Prostate gland (tissue), 2 donors: ENCODE results near the gene TAS2R60. TPM values are rescaled to one million over a fixed set of nuclear protein-coding genes. Genes with fewer than 3 reads are reported as not detected.

Experiments
- DNase-seq: peaks from one replicate; pipeline ENCODE4 v3.0.0-alpha.2; 2019; ENCODE audit warnings: low spot score
- H3K27ac ChIP-seq, 2 donors: fragments of 200-600 bp; sonication (generic); 2 replicates each; pipeline ENCODE4 v1.5.1; 2017 to 2019
- H3K27me3 ChIP-seq: fragments of 200-600 bp; sonication (generic); replicated peaks from 2 replicates; pipeline ENCODE4 v1.5.1; 2019; ENCODE audit not compliant: insufficient read depth
- H3K36me3 ChIP-seq, 2 donors: fragments of 200-600 bp; sonication (generic); 1 replicate in 1 of 2; 2 replicates in 1 of 2; pipeline versions ENCODE4 v1.5.1 to v1.8.1; 2017 to 2019
- H3K4me1 ChIP-seq: fragments of 200-600 bp; sonication (generic); replicated peaks from 2 replicates; pipeline ENCODE4 v1.5.1; 2019
- H3K4me3 ChIP-seq, 2 donors: fragments of 200-600 bp; sonication (generic); 2 replicates each; pipeline ENCODE4 v1.5.1; 2017 to 2019
- H3K9me3 ChIP-seq: fragments of 200-600 bp; sonication (generic); 2 replicates; pipeline ENCODE4 v1.5.1; 2017
- CTCF ChIP-seq, 4 experiments: fragments of 200-600 bp in 2 of 4; fragments of 450-650 bp in 2 of 4; sonication (generic) in 2 of 4; IDR thresholded peaks; 1 replicate in 3 of 4; 2 replicates in 1 of 4; pipeline ENCODE4 v1.5.1; 2016 to 2019; ENCODE audit warnings: antibody characterized with exemption in 4 of 4, mild to moderate bottlenecking in 2 of 4, moderate library complexity in 2 of 4
- POLR2A ChIP-seq: fragments of 450-650 bp; IDR thresholded peaks from one replicate; pipeline ENCODE4 v1.6.1; 2016; ENCODE audit warnings: antibody characterized with exemption, mild to moderate bottlenecking
- POLR2AphosphoS5 ChIP-seq: sonication (generic); formaldehyde crosslinking; IDR thresholded peaks from one replicate; pipeline ENCODE4 v1.6.1; 2017; ENCODE audit warnings: antibody characterized with exemption
- WGBS: methylation state at CpG from one replicate; pipeline ENCODE4 v1.1.5; 2018; 5-methylcytosine and 5-hydroxymethylcytosine counted together
- intact Hi-C: fragments of 100-400 bp; cut with DNase I; formaldehyde crosslinking; loops from one replicate; pipeline ENCODE4 v1.14.2; 2022
- total RNA-seq, 2 donors: library from RNA; depleted of rRNA; stranded (reverse); fragments of >200 nt; gene quantifications; one replicate each; pipeline ENCODE4 v1.1.0, GENCODE V29; 2016

Gene TAS2R60
- total RNA-seq, 2 donors from 2014 or later = not detected

DNA sequence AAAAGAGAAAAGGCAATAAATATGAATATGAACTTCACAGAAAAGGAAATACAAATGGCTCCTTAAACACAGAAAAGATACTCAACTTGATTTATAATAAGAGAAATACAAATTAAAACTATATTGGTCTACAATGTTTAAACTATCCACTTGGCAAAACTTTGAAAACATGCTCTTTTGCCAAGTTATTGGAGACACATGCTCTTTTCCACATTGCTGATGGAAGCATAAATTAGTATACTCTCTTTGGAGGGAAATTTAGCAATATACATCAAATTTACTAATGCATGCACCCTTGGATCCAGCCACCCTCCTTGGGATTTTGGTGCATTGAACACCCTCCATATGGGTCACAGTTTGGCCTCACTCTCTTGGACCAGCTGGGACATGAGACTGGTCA is 7.9 kb downstream of the TAS2R60 start:
- H3K9me3 ChIP-seq = no peaks in the 10 kb centered on the region
- no peaks in the 10 kb centered on the region for H3K36me3 ChIP-seq
- TF ChIP-seq POLR2AphosphoS5 = no peak
- no peak for DNase-seq
- no peak overlapping the region for H3K27ac ChIP-seq
- no peaks in the 10 kb centered on the region for H3K27me3 ChIP-seq
- no peaks in the 10 kb centered on the region for H3K4me1 ChIP-seq
- intact Hi-C loops = no loop called here
- H3K4me3 ChIP-seq = no peak overlapping the region

DNA sequence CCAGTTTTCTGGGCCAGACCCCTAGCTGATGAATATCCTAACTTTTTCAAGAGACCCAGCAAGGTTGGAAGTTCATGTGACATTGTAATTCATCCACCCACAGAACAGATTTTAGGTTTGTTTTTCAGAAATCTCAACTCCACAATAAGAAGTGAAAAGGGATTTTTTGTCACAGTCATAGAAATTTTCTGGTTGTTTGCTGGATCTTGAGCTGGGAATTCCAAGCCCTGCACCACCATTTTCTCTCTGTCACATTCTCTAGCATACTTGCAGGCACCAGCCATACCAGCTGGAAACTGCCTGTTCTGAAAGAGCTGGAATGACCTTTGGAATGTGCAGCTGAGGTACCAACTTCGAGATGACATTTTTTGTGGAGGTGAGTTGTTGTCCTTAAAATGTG is 8.5 kb downstream of the TAS2R60 start:
- Histone ChIP-seq H3K36me3 (no peaks in the 10 kb centered on the region), H3K27ac (no peak overlapping the region), H3K4me1 (no peaks in the 10 kb centered on the region), H3K4me3 (no peak overlapping the region), H3K27me3 (no peaks in the 10 kb centered on the region), H3K9me3 (no peaks in the 10 kb centered on the region)
- no peak for DNase-seq
- WGBS = 92% methylated on average over 1 of the region's 1 CpG
- intact Hi-C loops = no loop called here
- TF ChIP-seq POLR2AphosphoS5 (no peak), CTCF (IDR thresholded peaks at IDR 0.05) (no peak), POLR2A (no peak)

DNA sequence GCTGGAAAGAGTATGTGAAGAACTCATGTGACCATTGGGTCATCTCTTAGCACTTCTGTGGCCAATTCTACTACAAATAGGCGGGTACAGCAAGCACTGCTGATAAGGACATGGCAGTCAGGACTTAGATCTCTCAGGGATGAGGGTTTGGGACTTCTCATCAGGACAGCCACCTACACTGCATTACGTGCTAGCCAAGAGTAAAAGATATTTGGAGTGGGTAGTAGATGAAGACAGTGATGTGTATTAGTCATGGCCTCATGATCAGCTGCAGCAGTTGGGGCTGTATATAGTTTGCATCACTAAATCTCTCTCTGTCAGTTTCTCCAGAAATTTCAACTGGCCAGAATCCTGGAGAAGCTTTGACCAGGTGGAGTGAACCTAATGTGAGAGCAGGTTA is 9.2 kb downstream of the TAS2R60 start:
- TF ChIP-seq POLR2A (no peak), POLR2AphosphoS5 (no peak), CTCF (IDR thresholded peaks at IDR 0.05) (no peak)
- Histone ChIP-seq H3K27me3 (no peaks in the 10 kb centered on the region), H3K27ac (no peak overlapping the region), H3K4me1 (no peaks in the 10 kb centered on the region), H3K4me3 (no peak overlapping the region), H3K36me3 (no peaks in the 10 kb centered on the region), H3K9me3 (no peaks in the 10 kb centered on the region)
- 88% methylated on average over 2 of the region's 2 CpGs for WGBS
- DNase-seq = no peak
- intact Hi-C loops = no loop called here

- intact Hi-C loops = no loop called here
- Histone ChIP-seq H3K4me3 (no peak overlapping the region), H3K9me3 (no peaks in the 10 kb centered on the region), H3K4me1 (no peaks in the 10 kb centered on the region), H3K27ac (no peak overlapping the region), H3K27me3 (no peaks in the 10 kb centered on the region), H3K36me3 (no peaks in the 10 kb centered on the region)
- TF ChIP-seq POLR2A (no peak), POLR2AphosphoS5 (peak; percentile 28), CTCF (IDR thresholded peaks at IDR 0.05) (no peak)
- 78% methylated on average over 1 of the region's 1 CpG for WGBS
- no peak for DNase-seq
Measured at GRCh38 chr7:143454091-143454680, 10.9 kb downstream of the TAS2R60 start.

- DNase-seq = no peak
- H3K36me3 ChIP-seq = no peaks in the 10 kb centered on the region
- no peaks in the 10 kb centered on the region for H3K9me3 ChIP-seq
- intact Hi-C loops = no loop called here
- TF ChIP-seq POLR2A (no peak), POLR2AphosphoS5 (no peak), CTCF (IDR thresholded peaks at IDR 0.05) (no peak)
- H3K27me3 ChIP-seq = no peaks in the 10 kb centered on the region
- no peak overlapping the region for H3K27ac ChIP-seq
- 94% methylated on average over 2 of the region's 2 CpGs for WGBS
- H3K4me1 ChIP-seq = no peaks in the 10 kb centered on the region
- H3K4me3 ChIP-seq = no peak overlapping the region
Measured at GRCh38 chr7:143455491-143455890, 12.2 kb downstream of the TAS2R60 start.
